ENCODE data around the gene UTS2.

DNA sequence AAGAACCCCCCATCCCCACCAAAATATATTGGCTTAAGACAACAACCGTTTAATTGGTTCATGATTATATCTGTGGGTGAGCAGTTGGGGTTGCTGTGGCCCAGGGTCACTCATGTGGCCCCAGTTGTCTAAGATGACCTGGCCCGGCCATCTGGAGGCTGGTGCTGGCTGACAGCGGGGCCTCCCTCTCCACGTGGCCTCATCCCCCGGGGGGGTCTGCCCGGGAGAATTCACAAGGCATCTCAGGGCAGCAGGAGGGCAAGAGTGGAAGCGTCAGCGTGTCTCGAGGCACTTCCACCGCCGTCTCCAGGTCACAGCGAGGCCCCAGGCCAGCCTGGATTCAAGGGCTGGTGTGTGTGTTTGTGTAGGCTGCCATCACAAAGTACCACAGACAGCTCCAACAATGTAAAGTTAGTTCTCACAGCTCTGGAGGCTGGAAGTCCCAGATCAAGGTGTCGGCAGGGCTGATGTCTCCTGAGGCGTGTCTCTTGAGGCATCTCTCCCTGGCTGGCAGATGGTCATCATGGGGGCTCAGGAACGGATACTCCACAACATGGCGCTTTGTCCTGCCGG, 11.0 kb upstream of the UTS2 start:
- no peak for TF ChIP-seq CTCF (conservative IDR thresholded peaks at IDR 0.05; ENCODE audit: low read depth, low read length)
- no peak for TF ChIP-seq EZH2 (IDR thresholded peaks at IDR 0.05; ENCODE audit: borderline replicate concordance, low read depth, low read length, poor library complexity, severe bottlenecking)

Data from A673 (cell line).